ENCODE results near the gene HPCAL1. TPM values are rescaled to one million over a fixed set of nuclear protein-coding genes. Genes with fewer than 3 reads are reported as not detected.
A peak's percentile ranks its signal among the peaks of the same experiment; 100 is the strongest.

The HPCAL1 gene
- total RNA-seq, 1 donor from 2014 or later = 3.7 TPM

DNA sequence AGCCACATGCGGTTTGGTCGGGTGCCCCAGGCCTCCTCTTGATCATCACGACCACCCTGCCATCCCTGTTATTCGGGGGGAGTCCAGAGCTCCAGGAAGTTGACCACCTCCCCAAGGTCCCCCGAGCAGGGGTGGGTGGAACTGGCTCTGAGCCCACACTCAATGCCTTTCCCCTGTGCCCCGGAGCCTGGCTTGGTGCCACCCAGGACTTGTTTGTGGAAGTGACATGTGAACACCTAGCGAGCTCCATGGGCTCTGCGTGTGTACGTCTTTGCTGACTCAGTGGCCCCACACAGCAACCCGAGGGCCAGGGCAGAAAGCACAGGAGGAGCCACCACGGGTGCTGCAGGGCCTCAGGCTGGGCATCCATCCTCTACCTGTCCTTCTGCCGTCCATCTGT lies 112.9 kb downstream of the HPCAL1 start:
- Mint-ChIP-seq H3K27me3 (ENCODE audit: insufficient read depth, low read depth) (peaks cover 4% of the 10 kb centered on the region), H3K27ac (no peak overlapping the region)
- no peaks in the 10 kb centered on the region for H3K27me3 ChIP-seq

GRCh38 chr2:10417551-10418335 lies 115.0 kb downstream of the HPCAL1 start:
- Histone ChIP-seq H3K9me3 (ENCODE audit: low read depth) (no peaks in the 10 kb centered on the region), H3K4me2 (no peak overlapping the region), H3K27ac (no peak overlapping the region), H3K4me3 (no peak overlapping the region), H3F3A (ENCODE audit: low read depth) (no peaks in the 10 kb centered on the region), H3K79me2 (ENCODE audit: low read depth) (no peaks in the 10 kb centered on the region), H3K36me3 (no peaks in the 10 kb centered on the region), H3K27me3 (no peaks in the 10 kb centered on the region), H3K9ac (no peak overlapping the region), H3K4me1 (no peaks in the 10 kb centered on the region), H4K20me1 (ENCODE audit: low read depth) (no peaks in the 10 kb centered on the region), H2AFZ (replicated peaks) (no peak overlapping the region)
- Mint-ChIP-seq H3K4me3 (no peak overlapping the region), H3K27me3 (ENCODE audit: insufficient read depth, low read depth) (peaks cover 5% of the 10 kb centered on the region), H3K36me3 (no peaks in the 10 kb centered on the region), H3K9me3 (no peaks in the 10 kb centered on the region), H3K4me1 (peaks cover 4% of the 10 kb centered on the region), H3K27ac (no peak overlapping the region)
- TF ChIP-seq, protein P1, sequence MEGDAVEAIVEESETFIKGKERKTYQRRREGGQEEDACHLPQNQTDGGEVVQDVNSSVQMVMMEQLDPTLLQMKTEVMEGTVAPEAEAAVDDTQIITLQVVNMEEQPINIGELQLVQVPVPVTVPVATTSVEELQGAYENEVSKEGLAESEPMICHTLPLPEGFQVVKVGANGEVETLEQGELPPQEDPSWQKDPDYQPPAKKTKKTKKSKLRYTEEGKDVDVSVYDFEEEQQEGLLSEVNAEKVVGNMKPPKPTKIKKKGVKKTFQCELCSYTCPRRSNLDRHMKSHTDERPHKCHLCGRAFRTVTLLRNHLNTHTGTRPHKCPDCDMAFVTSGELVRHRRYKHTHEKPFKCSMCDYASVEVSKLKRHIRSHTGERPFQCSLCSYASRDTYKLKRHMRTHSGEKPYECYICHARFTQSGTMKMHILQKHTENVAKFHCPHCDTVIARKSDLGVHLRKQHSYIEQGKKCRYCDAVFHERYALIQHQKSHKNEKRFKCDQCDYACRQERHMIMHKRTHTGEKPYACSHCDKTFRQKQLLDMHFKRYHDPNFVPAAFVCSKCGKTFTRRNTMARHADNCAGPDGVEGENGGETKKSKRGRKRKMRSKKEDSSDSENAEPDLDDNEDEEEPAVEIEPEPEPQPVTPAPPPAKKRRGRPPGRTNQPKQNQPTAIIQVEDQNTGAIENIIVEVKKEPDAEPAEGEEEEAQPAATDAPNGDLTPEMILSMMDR (IDR thresholded peaks at IDR 0.05) = no peak
- TF ChIP-seq EZH2phosphoT487 (IDR thresholded peaks at IDR 0.05) = no peak
- TF ChIP-seq EZH2 (IDR thresholded peaks at IDR 0.05) = no peak
- no peak for DNase-seq (ENCODE audit: low spot score)

More for the DNA sequence above, 112.9 kb downstream of the HPCAL1 start:
- no peak overlapping the region for H3K9ac ChIP-seq
- H3K27ac ChIP-seq = no peak overlapping the region
- H3K36me3 ChIP-seq = no peaks in the 10 kb centered on the region
- H4K20me1 ChIP-seq (ENCODE audit: low read depth) = no peaks in the 10 kb centered on the region
- no peak overlapping the region for H3K4me2 ChIP-seq
- no peaks in the 10 kb centered on the region for H3K9me3 Mint-ChIP-seq
- no peak overlapping the region for H3K4me3 Mint-ChIP-seq
- no peak overlapping the region for H2AFZ ChIP-seq (replicated peaks)
- peaks cover 4% of the 10 kb centered on the region for H3K4me1 Mint-ChIP-seq
- no peaks in the 10 kb centered on the region for H3K36me3 Mint-ChIP-seq
- H3K79me2 ChIP-seq (ENCODE audit: low read depth) = no peaks in the 10 kb centered on the region
- H3K4me3 ChIP-seq = no peak overlapping the region
- no peaks in the 10 kb centered on the region for H3K9me3 ChIP-seq (ENCODE audit: low read depth)
- no peak for DNase-seq (ENCODE audit: low spot score)
- no peaks in the 10 kb centered on the region for H3K4me1 ChIP-seq
- no peak for TF ChIP-seq EZH2 (IDR thresholded peaks at IDR 0.05)
- no peak for TF ChIP-seq EZH2phosphoT487 (IDR thresholded peaks at IDR 0.05)
- TF ChIP-seq, protein P1 (IDR thresholded peaks at IDR 0.05) = no peak
- H3F3A ChIP-seq (ENCODE audit: low read depth) = no peaks in the 10 kb centered on the region

DNA sequence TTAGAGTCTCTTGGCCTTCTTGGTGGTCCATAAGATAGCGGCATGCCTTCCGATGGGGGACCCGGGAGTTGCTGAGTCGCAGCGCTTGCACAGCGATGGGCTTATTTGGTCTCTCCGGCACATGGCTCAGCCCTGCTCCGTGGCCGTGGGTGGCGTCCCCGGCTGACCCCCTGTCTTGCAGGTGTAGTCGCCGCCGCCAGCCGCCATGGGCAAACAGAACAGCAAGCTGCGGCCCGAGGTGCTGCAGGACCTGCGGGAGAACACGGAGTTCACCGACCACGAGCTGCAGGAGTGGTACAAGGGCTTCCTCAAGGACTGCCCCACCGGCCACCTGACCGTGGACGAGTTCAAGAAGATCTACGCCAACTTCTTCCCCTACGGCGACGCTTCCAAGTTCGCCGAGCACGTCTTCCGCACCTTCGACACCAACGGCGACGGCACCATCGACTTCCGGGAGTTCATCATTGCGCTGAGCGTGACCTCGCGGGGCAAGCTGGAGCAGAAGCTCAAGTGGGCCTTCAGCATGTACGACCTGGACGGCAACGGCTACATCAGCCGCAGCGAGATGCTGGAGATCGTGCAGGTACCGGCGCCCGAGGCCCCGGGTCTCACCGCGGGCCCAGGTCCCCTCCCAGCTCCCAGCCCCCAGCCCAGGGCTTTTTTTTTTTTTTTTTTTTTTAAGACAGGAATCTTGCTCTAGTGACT lies 117.0 kb downstream of the HPCAL1 start:
- no peaks in the 10 kb centered on the region for H3K9me3 ChIP-seq (ENCODE audit: low read depth)
- Mint-ChIP-seq H3K27ac (peak overlapping the region; percentile 62), H3K9me3 (no peaks in the 10 kb centered on the region), H3K4me1 (peaks cover 10% of the 10 kb centered on the region), H3K27me3 (ENCODE audit: insufficient read depth, low read depth) (peaks cover 7% of the 10 kb centered on the region), H3K4me3 (no peak overlapping the region), H3K36me3 (no peaks in the 10 kb centered on the region)
- H2AFZ ChIP-seq (replicated peaks) = no peak overlapping the region
- TF ChIP-seq EZH2 (IDR thresholded peaks at IDR 0.05) (no peak), EZH2phosphoT487 (IDR thresholded peaks at IDR 0.05) (no peak)
- TF ChIP-seq, protein P1 (IDR thresholded peaks at IDR 0.05) = no peak
- no peaks in the 10 kb centered on the region for H3K79me2 ChIP-seq (ENCODE audit: low read depth)
- no peaks in the 10 kb centered on the region for H3K4me1 ChIP-seq
- no peak overlapping the region for H3K4me2 ChIP-seq
- H3F3A ChIP-seq (ENCODE audit: low read depth) = no peaks in the 10 kb centered on the region
- DNase-seq (ENCODE audit: low spot score) = no peak
- no peaks in the 10 kb centered on the region for H4K20me1 ChIP-seq (ENCODE audit: low read depth)
- H3K4me3 ChIP-seq = no peak overlapping the region
- H3K9ac ChIP-seq = no peak overlapping the region
- H3K27me3 ChIP-seq = no peaks in the 10 kb centered on the region
- H3K36me3 ChIP-seq = no peaks in the 10 kb centered on the region
- no peak overlapping the region for H3K27ac ChIP-seq

Measured in neural progenitor cell (in vitro differentiated cells).